CD14-positive monocyte (primary cell): Measurements from ENCODE around the gene TECPR2. TPM values are rescaled to one million over a fixed set of nuclear protein-coding genes. Genes with fewer than 3 reads are reported as not detected.

ENCODE experiments used
- DNase-seq, 3 donors: peaks; one replicate each; pipeline ENCODE4 v3.0.0-alpha.2; 2011 to 2022
- H2AFZ ChIP-seq: 2 replicates; pipeline ENCODE4 v1.6.0; 2012; ENCODE audit warnings: mild to moderate bottlenecking, low read depth, low read length, inconsistent platforms; ENCODE audit not compliant: insufficient read depth, poor library complexity, severe bottlenecking
- H3K27ac ChIP-seq, 2 donors: 1 replicate in 1 of 2; 2 replicates in 1 of 2; pipeline ENCODE4 v1.5.1; 2012 to 2013; ENCODE audit warnings: low read length in 2 of 2, control low read depth in 1 of 2, inconsistent platforms in 1 of 2, low read depth in 1 of 2, mild to moderate bottlenecking in 1 of 2
- H3K27me3 ChIP-seq, 2 donors: one replicate each; pipeline versions ENCODE4 v1.6.0 to v1.6.1; 2011 to 2013; ENCODE audit warnings: low read length in 2 of 2; ENCODE audit not compliant: control insufficient read depth in 2 of 2, insufficient read depth in 2 of 2
- H3K36me3 ChIP-seq, 2 donors: replicated peaks in 1 of 2; 1 replicate in 1 of 2; 2 replicates in 1 of 2; pipeline versions ENCODE4 v1.5.1 to v1.6.1; 2012 to 2013; ENCODE audit warnings: low read length in 2 of 2, control low read depth in 1 of 2, inconsistent platforms in 1 of 2, mild to moderate bottlenecking in 1 of 2; ENCODE audit not compliant: insufficient read depth in 2 of 2, control insufficient read depth in 1 of 2
- H3K4me1 ChIP-seq, 2 donors: 1 replicate in 1 of 2; 2 replicates in 1 of 2; pipeline versions ENCODE4 v1.5.1 to v1.6.1; 2012 to 2013; ENCODE audit warnings: low read length in 2 of 2, control low read depth in 1 of 2, inconsistent platforms in 1 of 2, mild to moderate bottlenecking in 1 of 2, moderate library complexity in 1 of 2; ENCODE audit not compliant: insufficient read depth in 2 of 2, control insufficient read depth in 1 of 2
- H3K4me2 ChIP-seq: replicated peaks from 2 replicates; pipeline ENCODE3; 2012; ENCODE audit warnings: low read length, moderate library complexity, mild to moderate bottlenecking; ENCODE audit not compliant: poor library complexity, severe bottlenecking; ENCODE audit errors: extremely low read depth
- H3K4me3 ChIP-seq, 3 experiments: fragments of 200-600 bp in 1 of 3; sonication (generic) in 1 of 3; replicated peaks in 1 of 3; 1 replicate in 2 of 3; 2 replicates in 1 of 3; pipeline ENCODE4 v1.5.1; 2011 to 2013; ENCODE audit warnings: low read length in 3 of 3, mild to moderate bottlenecking in 3 of 3, control low read depth in 2 of 3, low read depth in 2 of 3, inconsistent platforms in 1 of 3, moderate library complexity in 1 of 3
- H3K79me2 ChIP-seq: 2 replicates; pipeline ENCODE4 v1.6.0; 2012; ENCODE audit warnings: mild to moderate bottlenecking, control low read depth, inconsistent platforms, low read length, moderate library complexity; ENCODE audit not compliant: insufficient read depth
- H3K9ac ChIP-seq: 2 replicates; pipeline ENCODE4 v1.6.0; 2017; ENCODE audit warnings: low read length, mild to moderate bottlenecking; ENCODE audit not compliant: insufficient read depth, poor library complexity, severe bottlenecking
- H3K9me3 ChIP-seq, 2 donors: replicated peaks in 1 of 2; 1 replicate in 1 of 2; 2 replicates in 1 of 2; pipeline versions ENCODE4 v1.5.1 to v1.6.1; 2012 to 2013; ENCODE audit warnings: low read length in 2 of 2, control low read depth in 1 of 2; ENCODE audit not compliant: control insufficient read depth in 1 of 2, insufficient read depth in 1 of 2
- H4K20me1 ChIP-seq: 2 replicates; pipeline ENCODE4 v1.6.0; 2012; ENCODE audit warnings: mild to moderate bottlenecking, low read length, control low read depth, moderate library complexity; ENCODE audit not compliant: insufficient read depth
- H3K27ac Mint-ChIP-seq, 7 donors: one replicate each; pipeline ENCODE4 v1.8.0; 2020; ENCODE audit warnings: mild to moderate bottlenecking in 7 of 7, mixed read lengths in 7 of 7, moderate library complexity in 6 of 7, inconsistent platforms in 2 of 7
- H3K27me3 Mint-ChIP-seq, 3 donors: one replicate each; pipeline ENCODE4 v1.8.0; 2021 to 2022; ENCODE audit warnings: low read depth in 3 of 3, mild to moderate bottlenecking in 3 of 3, mixed read lengths in 3 of 3, moderate library complexity in 3 of 3, inconsistent platforms in 1 of 3
- H3K36me3 Mint-ChIP-seq, 2 donors: one replicate each; pipeline ENCODE4 v1.8.0; 2020; ENCODE audit warnings: mixed read lengths in 2 of 2, inconsistent platforms in 1 of 2, mild to moderate bottlenecking in 1 of 2
- H3K4me1 Mint-ChIP-seq: one replicate; pipeline ENCODE4 v1.8.0; 2020; ENCODE audit warnings: mild to moderate bottlenecking, mixed read lengths
- H3K4me3 Mint-ChIP-seq, 2 donors: one replicate each; pipeline ENCODE4 v1.8.0; 2020; ENCODE audit warnings: mild to moderate bottlenecking in 2 of 2, mixed read lengths in 2 of 2, moderate library complexity in 1 of 2
- H3K9me3 Mint-ChIP-seq, 7 donors: one replicate each; pipeline ENCODE4 v1.8.0; 2020 to 2022; ENCODE audit warnings: mixed read lengths in 7 of 7, mild to moderate bottlenecking in 6 of 7, moderate library complexity in 6 of 7, inconsistent platforms in 2 of 7
- WGBS: methylation state at CpG from one replicate; pipeline ENCODE4 v1.1.5; 2013; ENCODE audit warnings: missing lambda C conversion rate; ENCODE audit not compliant: insufficient coverage; 5-methylcytosine and 5-hydroxymethylcytosine counted together
- intact Hi-C, 2 donors: fragments of 100-400 bp; cut with micrococcal nuclease; formaldehyde crosslinking; loops; one replicate each; pipeline versions ENCODE4 v1.15.0 to v1.15.1; 2023
- polyA plus RNA-seq, 3 donors: library from polyadenylated mRNA; depleted of rRNA in 1 of 3; unstranded in 2 of 3; stranded (reverse) in 1 of 3; fragments of 300-500 nt in 2 of 3; fragments of >200 nt in 1 of 3; fragmentation: Illumina TruSeq in 2 of 3; gene quantifications; 1 replicate in 2 of 3; 2 replicates in 1 of 3; pipeline ENCODE4 v1.2.3, GENCODE V29; 2012 to 2021
- TF ChIP-seq, protein P1 (sequence below): fragments of 200-600 bp; IDR thresholded peaks from one replicate; pipeline ENCODE4 v1.8.0; 2022; ENCODE audit warnings: antibody characterized with exemption, mild to moderate bottlenecking

The TECPR2 gene
- polyA plus RNA-seq, 3 donors: 2.8 to 10.4 (median 6.4) TPM

DNA sequence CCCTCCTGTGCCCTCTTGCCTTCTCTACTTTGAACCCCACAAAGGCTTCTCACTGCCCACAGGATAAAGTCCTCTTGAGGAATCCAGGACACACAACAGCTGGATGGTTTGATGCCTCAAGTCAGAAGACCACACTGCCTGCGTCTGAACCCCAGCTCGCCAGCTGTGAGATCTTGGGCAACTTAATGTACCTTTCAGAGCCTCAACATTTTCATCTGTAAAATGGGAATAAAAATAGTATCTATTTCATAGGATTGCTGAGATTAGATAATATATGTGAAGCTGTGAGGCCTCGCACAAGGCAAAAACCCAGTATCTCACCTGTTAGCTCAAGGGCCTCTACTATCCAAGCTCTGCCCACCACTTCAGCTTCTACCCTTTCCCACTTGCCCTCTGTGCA, 2.4 kb upstream of the TECPR2 start:
- Mint-ChIP-seq H3K9me3 (peaks cover 0 to 2% (median 0%) of the 10 kb centered on the region in 7 donors), H3K4me3 (no peak overlapping the region), H3K27me3 (peaks cover 0 to 2% (median 0%) of the 10 kb centered on the region in 3 donors), H3K27ac (peak overlapping the region in 3 of 7 donors; percentile 38 to 80 (median 61)), H3K36me3 (peaks cover 41 to 48% of the 10 kb centered on the region in 2 donors), H3K4me1 (peaks cover 13% of the 10 kb centered on the region)
- peaks cover 47% of the 10 kb centered on the region for H3K79me2 ChIP-seq
- no peak overlapping the region for H3K27ac ChIP-seq
- H3K4me3 ChIP-seq: no peak overlapping the region
- no peak overlapping the region for H3K9ac ChIP-seq
- no peaks in the 10 kb centered on the region for H3K9me3 ChIP-seq
- TF ChIP-seq, protein P1, sequence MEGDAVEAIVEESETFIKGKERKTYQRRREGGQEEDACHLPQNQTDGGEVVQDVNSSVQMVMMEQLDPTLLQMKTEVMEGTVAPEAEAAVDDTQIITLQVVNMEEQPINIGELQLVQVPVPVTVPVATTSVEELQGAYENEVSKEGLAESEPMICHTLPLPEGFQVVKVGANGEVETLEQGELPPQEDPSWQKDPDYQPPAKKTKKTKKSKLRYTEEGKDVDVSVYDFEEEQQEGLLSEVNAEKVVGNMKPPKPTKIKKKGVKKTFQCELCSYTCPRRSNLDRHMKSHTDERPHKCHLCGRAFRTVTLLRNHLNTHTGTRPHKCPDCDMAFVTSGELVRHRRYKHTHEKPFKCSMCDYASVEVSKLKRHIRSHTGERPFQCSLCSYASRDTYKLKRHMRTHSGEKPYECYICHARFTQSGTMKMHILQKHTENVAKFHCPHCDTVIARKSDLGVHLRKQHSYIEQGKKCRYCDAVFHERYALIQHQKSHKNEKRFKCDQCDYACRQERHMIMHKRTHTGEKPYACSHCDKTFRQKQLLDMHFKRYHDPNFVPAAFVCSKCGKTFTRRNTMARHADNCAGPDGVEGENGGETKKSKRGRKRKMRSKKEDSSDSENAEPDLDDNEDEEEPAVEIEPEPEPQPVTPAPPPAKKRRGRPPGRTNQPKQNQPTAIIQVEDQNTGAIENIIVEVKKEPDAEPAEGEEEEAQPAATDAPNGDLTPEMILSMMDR: no peak
- DNase-seq: no peak
- no peaks in the 10 kb centered on the region for H3K27me3 ChIP-seq
- H3K36me3 ChIP-seq: peaks cover 32 to 47% of the 10 kb centered on the region in 2 donors
- WGBS: 100% methylated on average over 1 of the region's 3 CpGs
- intact Hi-C loops: loop anchor here (5.0 to 10.0 kb wide), 4 partner anchors 43 to 273 kb away; partner anchors contain the start of genes ANKRD9 (in 1 of the 2), HSP90AA1 (in 1 of the 2) and ZNF839 (in 1 of the 2)
- no peak overlapping the region for H2AFZ ChIP-seq
- no peak overlapping the region for H3K4me2 ChIP-seq
- H3K4me1 ChIP-seq: peaks cover 22 to 31% of the 10 kb centered on the region in 2 donors
- no peaks in the 10 kb centered on the region for H4K20me1 ChIP-seq

DNA sequence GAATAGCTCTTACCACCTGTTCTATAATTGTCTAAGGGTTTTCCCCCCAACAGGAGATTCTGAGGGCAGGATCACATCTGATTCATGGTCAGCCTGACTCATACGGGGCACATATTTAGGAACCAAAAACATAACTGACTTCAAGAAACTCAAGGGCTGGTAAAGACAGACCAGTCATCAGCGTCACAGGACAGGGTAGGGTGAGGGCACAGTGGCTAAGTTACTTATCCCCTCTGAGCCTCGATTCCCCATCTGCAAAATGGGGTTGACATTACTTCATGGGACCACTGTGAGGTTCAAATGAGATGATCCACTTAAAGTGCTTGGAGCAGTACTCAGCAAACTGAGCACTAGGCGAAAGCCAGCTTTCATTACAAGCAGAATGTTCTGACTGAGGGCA, 657 bp upstream of the TECPR2 start:
- Mint-ChIP-seq H3K9me3 (peaks cover 0 to 2% (median 0%) of the 10 kb centered on the region in 7 donors), H3K27me3 (peaks cover 0 to 2% (median 0%) of the 10 kb centered on the region in 3 donors), H3K36me3 (peaks cover 31 to 33% of the 10 kb centered on the region in 2 donors), H3K4me1 (peaks cover 13% of the 10 kb centered on the region), H3K27ac (peak overlapping the region in 6 of 7 donors; percentile 96 to 99 (median 98)), H3K4me3 (peak overlapping the region; percentile 90 to 94)
- peaks cover 54% of the 10 kb centered on the region for H3K79me2 ChIP-seq
- peaks cover 22 to 31% of the 10 kb centered on the region in 2 donors for H3K4me1 ChIP-seq
- TF ChIP-seq, protein P1: no peak
- peak overlapping the region; percentile 90 to 95 (median 94) for H3K4me3 ChIP-seq
- no peaks in the 10 kb centered on the region for H4K20me1 ChIP-seq
- peak overlapping the region; percentile 88 for H2AFZ ChIP-seq
- peaks cover 18 to 30% of the 10 kb centered on the region in 2 donors for H3K36me3 ChIP-seq
- intact Hi-C loops: loop anchor here (5.0 to 10.0 kb wide), 4 partner anchors 45 to 275 kb away; partner anchors contain the start of genes ANKRD9 (in 1 of the 2), HSP90AA1 (in 1 of the 2) and ZNF839 (in 1 of the 2)
- H3K9ac ChIP-seq: peak overlapping the region; percentile 95
- H3K4me2 ChIP-seq: peak overlapping the region; percentile 84
- 37% methylated on average over 3 of the region's 4 CpGs for WGBS
- no peaks in the 10 kb centered on the region for H3K27me3 ChIP-seq
- H3K9me3 ChIP-seq: no peaks in the 10 kb centered on the region
- DNase-seq: peak; percentile 78 to 92 (median 79)
- peak overlapping the region; percentile 92 to 100 for H3K27ac ChIP-seq
